ENCODE results near the gene MED25.

Gene MED25

DNA sequence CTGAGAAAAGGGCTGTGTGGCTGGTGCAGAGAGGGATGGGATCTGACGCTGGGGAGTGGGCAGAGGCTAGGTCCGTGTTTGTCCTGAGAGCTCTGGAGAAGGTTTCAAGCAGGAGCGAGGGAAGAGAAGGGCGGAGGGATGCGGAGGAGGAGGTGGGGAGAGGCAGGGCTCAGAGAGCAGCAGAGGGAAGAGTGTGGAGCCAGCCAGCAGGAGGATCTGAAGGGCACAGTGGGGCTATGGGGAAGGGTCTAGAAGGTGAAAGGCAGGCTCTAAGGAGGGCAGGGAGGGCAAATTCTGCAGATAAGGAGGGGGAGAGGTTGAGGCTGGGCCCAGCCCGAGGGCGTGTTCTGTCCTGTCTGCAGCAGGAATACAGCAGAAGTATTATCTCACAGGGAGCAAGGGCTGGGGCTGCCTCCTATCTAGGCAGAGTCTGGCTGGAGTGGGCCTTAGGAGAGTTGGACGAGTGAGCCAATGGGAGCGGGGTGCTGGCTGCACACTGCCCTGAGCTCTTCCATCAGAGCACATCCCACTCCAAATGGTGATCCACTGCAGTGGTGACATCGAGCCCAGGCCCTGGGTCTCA, 45.1 kb upstream of the MED25 start:
- TF ChIP-seq CEBPB (IDR thresholded peaks at IDR 0.05) (no peak), RAD21 (IDR thresholded peaks at IDR 0.05; ENCODE audit: low read depth) (no peak)

DNA sequence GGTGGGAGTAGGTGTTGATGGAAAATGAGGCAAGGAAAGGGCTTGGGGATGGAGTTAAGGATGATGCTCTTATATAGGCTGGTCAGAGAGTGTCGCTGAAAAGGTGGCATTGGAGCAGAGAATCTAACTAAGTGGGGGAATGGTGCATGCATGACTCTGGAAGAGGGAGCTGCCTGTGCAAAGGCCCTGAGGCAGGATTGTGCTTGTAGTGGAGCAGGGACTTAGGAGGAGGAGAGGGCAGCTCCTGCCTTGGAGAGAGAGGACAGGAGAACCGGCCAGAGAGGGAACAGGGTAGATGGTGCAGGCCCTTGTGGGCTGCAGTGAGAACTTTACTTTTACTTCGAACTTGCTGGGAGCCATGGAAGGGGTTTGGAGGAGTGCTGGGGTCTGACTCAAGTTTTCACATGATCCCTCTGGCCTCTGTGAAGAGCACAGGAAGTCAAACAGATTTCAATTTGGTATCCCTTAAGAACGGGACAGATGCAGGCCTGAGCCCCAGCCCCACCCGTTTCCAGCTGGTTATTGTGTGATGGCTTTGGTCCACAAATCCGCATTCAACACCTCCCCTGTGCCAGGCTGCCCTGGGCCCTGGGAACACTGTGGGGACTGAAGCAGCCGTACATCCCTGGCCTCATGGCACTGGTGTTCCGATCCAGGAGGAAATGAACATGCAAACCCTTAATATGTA, 44.3 kb upstream of the MED25 start:
- no peak for TF ChIP-seq CREB1 (IDR thresholded peaks at IDR 0.05; ENCODE audit: low read depth)
- TF ChIP-seq YY1 (IDR thresholded peaks at IDR 0.05; ENCODE audit: low read depth) = no peak
- no peak for TF ChIP-seq TCF12 (IDR thresholded peaks at IDR 0.05; ENCODE audit: low read depth)
- no peak for TF ChIP-seq ZBTB7A (IDR thresholded peaks at IDR 0.05; ENCODE audit: low read depth)
- no peak for TF ChIP-seq RAD21 (IDR thresholded peaks at IDR 0.05; ENCODE audit: low read depth)
- TF ChIP-seq, protein P1, sequence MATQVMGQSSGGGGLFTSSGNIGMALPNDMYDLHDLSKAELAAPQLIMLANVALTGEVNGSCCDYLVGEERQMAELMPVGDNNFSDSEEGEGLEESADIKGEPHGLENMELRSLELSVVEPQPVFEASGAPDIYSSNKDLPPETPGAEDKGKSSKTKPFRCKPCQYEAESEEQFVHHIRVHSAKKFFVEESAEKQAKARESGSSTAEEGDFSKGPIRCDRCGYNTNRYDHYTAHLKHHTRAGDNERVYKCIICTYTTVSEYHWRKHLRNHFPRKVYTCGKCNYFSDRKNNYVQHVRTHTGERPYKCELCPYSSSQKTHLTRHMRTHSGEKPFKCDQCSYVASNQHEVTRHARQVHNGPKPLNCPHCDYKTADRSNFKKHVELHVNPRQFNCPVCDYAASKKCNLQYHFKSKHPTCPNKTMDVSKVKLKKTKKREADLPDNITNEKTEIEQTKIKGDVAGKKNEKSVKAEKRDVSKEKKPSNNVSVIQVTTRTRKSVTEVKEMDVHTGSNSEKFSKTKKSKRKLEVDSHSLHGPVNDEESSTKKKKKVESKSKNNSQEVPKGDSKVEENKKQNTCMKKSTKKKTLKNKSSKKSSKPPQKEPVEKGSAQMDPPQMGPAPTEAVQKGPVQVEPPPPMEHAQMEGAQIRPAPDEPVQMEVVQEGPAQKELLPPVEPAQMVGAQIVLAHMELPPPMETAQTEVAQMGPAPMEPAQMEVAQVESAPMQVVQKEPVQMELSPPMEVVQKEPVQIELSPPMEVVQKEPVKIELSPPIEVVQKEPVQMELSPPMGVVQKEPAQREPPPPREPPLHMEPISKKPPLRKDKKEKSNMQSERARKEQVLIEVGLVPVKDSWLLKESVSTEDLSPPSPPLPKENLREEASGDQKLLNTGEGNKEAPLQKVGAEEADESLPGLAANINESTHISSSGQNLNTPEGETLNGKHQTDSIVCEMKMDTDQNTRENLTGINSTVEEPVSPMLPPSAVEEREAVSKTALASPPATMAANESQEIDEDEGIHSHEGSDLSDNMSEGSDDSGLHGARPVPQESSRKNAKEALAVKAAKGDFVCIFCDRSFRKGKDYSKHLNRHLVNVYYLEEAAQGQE (IDR thresholded peaks at IDR 0.05; ENCODE audit: low read depth) = no peak
- TF ChIP-seq, protein P2, sequence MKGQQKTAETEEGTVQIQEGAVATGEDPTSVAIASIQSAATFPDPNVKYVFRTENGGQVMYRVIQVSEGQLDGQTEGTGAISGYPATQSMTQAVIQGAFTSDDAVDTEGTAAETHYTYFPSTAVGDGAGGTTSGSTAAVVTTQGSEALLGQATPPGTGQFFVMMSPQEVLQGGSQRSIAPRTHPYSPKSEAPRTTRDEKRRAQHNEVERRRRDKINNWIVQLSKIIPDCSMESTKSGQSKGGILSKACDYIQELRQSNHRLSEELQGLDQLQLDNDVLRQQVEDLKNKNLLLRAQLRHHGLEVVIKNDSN (IDR thresholded peaks at IDR 0.05) = no peak
- no peak for TF ChIP-seq FOXM1 (IDR thresholded peaks at IDR 0.05; ENCODE audit: borderline replicate concordance, low read depth)
- no peak for TF ChIP-seq EP300 (IDR thresholded peaks at IDR 0.05; ENCODE audit: borderline replicate concordance)
- no peak for TF ChIP-seq TAF1 (IDR thresholded peaks at IDR 0.05; ENCODE audit: low read depth)
- TF ChIP-seq EGR1 (IDR thresholded peaks at IDR 0.05) = no peak
- TF ChIP-seq CEBPB (IDR thresholded peaks at IDR 0.05) = no peak
- TF ChIP-seq TEAD4 (IDR thresholded peaks at IDR 0.05) = no peak
- no peak for TF ChIP-seq NFIC (IDR thresholded peaks at IDR 0.05)
- TF ChIP-seq, protein P3, sequence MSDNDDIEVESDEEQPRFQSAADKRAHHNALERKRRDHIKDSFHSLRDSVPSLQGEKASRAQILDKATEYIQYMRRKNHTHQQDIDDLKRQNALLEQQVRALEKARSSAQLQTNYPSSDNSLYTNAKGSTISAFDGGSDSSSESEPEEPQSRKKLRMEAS (IDR thresholded peaks at IDR 0.05) = no peak

DNA sequence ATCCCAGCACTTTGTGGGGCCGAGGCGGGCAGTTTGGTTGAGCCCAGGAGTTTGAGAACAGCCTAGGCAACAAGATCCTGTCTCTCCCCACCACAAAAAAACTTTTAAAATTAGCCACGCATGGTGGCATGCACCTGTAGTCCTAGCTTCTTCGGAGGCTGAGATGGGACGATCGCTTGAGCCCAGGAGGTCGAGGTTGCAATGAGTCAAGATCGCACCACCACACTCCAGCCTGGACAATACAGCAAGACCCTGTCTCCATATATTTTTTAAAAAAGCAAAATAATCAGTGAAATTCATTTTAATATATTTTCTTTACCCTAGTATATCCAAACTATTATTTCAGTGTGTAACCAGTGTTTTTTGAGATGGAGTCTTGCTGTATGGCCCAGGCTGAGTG, 43.1 kb upstream of the MED25 start:
- no peak for TF ChIP-seq FOXM1 (IDR thresholded peaks at IDR 0.05; ENCODE audit: borderline replicate concordance, low read depth)
- no peak for TF ChIP-seq CREB1 (IDR thresholded peaks at IDR 0.05; ENCODE audit: low read depth)
- TF ChIP-seq, protein P2 (IDR thresholded peaks at IDR 0.05) = no peak
- TF ChIP-seq RAD21 (IDR thresholded peaks at IDR 0.05; ENCODE audit: low read depth) = no peak
- no peak for TF ChIP-seq TCF12 (IDR thresholded peaks at IDR 0.05; ENCODE audit: low read depth)
- no peak for TF ChIP-seq ZBTB7A (IDR thresholded peaks at IDR 0.05; ENCODE audit: low read depth)
- TF ChIP-seq EGR1 (IDR thresholded peaks at IDR 0.05) = no peak
- TF ChIP-seq, protein P1 (IDR thresholded peaks at IDR 0.05; ENCODE audit: low read depth) = no peak
- TF ChIP-seq NFIC (IDR thresholded peaks at IDR 0.05) = no peak
- no peak for TF ChIP-seq TEAD4 (IDR thresholded peaks at IDR 0.05)
- TF ChIP-seq YY1 (IDR thresholded peaks at IDR 0.05; ENCODE audit: low read depth) = no peak
- TF ChIP-seq, protein P3 (IDR thresholded peaks at IDR 0.05) = no peak
- no peak for TF ChIP-seq TAF1 (IDR thresholded peaks at IDR 0.05; ENCODE audit: low read depth)
- no peak for TF ChIP-seq EP300 (IDR thresholded peaks at IDR 0.05; ENCODE audit: borderline replicate concordance)

DNA sequence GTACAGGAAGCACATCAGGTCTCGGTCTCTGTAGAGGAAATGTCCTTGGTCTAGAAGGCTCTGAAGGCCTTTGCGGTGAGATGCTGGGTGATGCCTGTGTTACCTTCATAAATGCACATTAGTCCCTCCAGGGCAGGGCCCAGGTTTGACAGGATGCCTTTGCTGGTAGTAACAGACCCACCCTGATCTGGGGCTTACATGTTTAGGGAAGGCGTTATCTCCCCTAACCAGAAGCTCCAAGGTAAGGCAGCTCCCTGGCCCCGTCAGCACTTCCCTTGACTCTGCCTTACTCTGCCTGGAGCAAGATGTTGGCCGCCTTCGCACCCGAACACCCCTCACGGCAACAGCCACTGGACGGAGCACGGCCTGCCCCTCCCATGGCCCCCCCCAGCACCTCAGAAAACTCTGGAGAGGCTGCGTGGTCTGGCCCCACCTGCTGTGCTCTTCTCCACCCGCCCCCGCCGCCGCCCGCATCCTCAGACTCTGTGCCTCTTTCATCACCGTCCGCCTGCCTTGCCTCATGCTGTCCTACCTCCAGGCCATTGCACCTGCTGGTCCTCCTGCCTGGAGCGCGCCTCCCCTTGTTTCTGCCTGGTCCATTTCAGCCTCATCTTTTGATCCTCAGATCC, 42.2 kb upstream of the MED25 start:
- TF ChIP-seq ZBTB7A (IDR thresholded peaks at IDR 0.05; ENCODE audit: low read depth) (no peak), TAF1 (IDR thresholded peaks at IDR 0.05; ENCODE audit: low read depth) (no peak)

DNA sequence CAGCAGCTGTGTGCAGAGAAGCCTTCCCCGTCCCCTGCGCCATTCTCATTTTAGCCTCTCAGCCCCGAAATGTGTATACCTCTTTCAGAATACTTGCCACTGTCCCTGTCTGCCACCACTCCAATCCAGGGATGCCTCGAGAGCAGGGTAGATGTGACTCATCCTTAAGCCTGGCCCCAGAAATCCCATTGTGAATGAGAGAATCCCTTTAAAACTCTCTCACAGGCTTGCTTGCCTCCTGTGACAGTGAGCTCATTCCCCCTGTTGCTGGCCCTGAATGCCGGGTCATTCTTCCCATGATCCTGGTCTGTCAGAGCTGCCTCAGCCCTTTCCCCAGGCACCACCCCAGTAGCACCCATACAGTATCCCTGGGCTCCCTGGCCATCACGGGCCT, 41.7 kb upstream of the MED25 start:
- TF ChIP-seq TEAD4 (IDR thresholded peaks at IDR 0.05) = no peak
- no peak for TF ChIP-seq TAF1 (IDR thresholded peaks at IDR 0.05; ENCODE audit: low read depth)
- TF ChIP-seq YY1 (IDR thresholded peaks at IDR 0.05; ENCODE audit: low read depth) = no peak

Data from Ishikawa (cell line).